ENCODE measurements around the gene TIGD1.

Gene TIGD1

GRCh38 chr2:232550354-232551249 lies at the start of gene TIGD1, which contains the start of gene EIF4E2:
Gene TIGD1, minus strand, starts transcription at chr2:232550557. Its CDS starts 675 bp downstream, at chr2:232549882.
Gene EIF4E2, plus strand, starts transcription at chr2:232550689. Its CDS starts 36 bp downstream, at chr2:232550725.
- DNase-seq (ENCODE audit: low read depth in 2 of 2): peak; percentile 91 to 92

- no peak for DNase-seq (ENCODE audit: low read depth in 2 of 2)
Measured at GRCh38 chr2:232598293-232598692, 47.9 kb upstream of the TIGD1 start.

GRCh38 chr2:232597362-232598079 lies 47.2 kb upstream of the TIGD1 start:
- no peak for DNase-seq (ENCODE audit: low read depth in 2 of 2)

- no peak for DNase-seq (ENCODE audit: low read depth in 2 of 2)
Measured at GRCh38 chr2:232593982-232594381, 43.6 kb upstream of the TIGD1 start.

- no peak for DNase-seq (ENCODE audit: low read depth in 2 of 2)
Measured at GRCh38 chr2:232592772-232593395, 42.5 kb upstream of the TIGD1 start.

- no peak for DNase-seq (ENCODE audit: low read depth in 2 of 2)
Measured at GRCh38 chr2:232588680-232589585, 38.6 kb upstream of the TIGD1 start.

- DNase-seq (ENCODE audit: low read depth in 2 of 2): no peak
Measured at GRCh38 chr2:232588031-232588430, 37.7 kb upstream of the TIGD1 start.

GRCh38 chr2:232587512-232587911 lies 37.2 kb upstream of the TIGD1 start:
- DNase-seq (ENCODE audit: low read depth in 2 of 2): no peak

- DNase-seq (ENCODE audit: low read depth in 2 of 2): no peak
Measured at GRCh38 chr2:232586943-232587505, 36.7 kb upstream of the TIGD1 start.

GRCh38 chr2:232584238-232584637 lies 33.9 kb upstream of the TIGD1 start:
- no peak for DNase-seq (ENCODE audit: low read depth in 2 of 2)

- no peak for DNase-seq (ENCODE audit: low read depth in 2 of 2)
Measured at GRCh38 chr2:232581725-232582124, 31.4 kb upstream of the TIGD1 start.

GRCh38 chr2:232580648-232580981 lies 30.3 kb upstream of the TIGD1 start:
- DNase-seq (ENCODE audit: low read depth in 2 of 2): no peak

GRCh38 chr2:232578626-232579025 lies 28.3 kb upstream of the TIGD1 start:
- no peak for DNase-seq (ENCODE audit: low read depth in 2 of 2)

- DNase-seq (ENCODE audit: low read depth in 2 of 2): no peak
Measured at GRCh38 chr2:232577841-232578240, 27.5 kb upstream of the TIGD1 start.

GRCh38 chr2:232576995-232577394 lies 26.6 kb upstream of the TIGD1 start:
- DNase-seq (ENCODE audit: low read depth in 2 of 2): no peak

- DNase-seq (ENCODE audit: low read depth in 2 of 2): no peak
Measured at GRCh38 chr2:232575404-232575746, 25.0 kb upstream of the TIGD1 start.

GRCh38 chr2:232574674-232575403 lies 24.5 kb upstream of the TIGD1 start:
- no peak for DNase-seq (ENCODE audit: low read depth in 2 of 2)

GRCh38 chr2:232573771-232574435 lies 23.5 kb upstream of the TIGD1 start:
- DNase-seq (ENCODE audit: low read depth in 2 of 2): no peak

GRCh38 chr2:232573042-232573441 lies 22.7 kb upstream of the TIGD1 start:
- no peak for DNase-seq (ENCODE audit: low read depth in 2 of 2)

- DNase-seq (ENCODE audit: low read depth in 2 of 2): no peak
Measured at GRCh38 chr2:232571026-232571474, 20.7 kb upstream of the TIGD1 start.
